ENCODE results near the gene CCDC90B.

Gene CCDC90B

GRCh38 chr11:83293457-83293774 lies 7.2 kb upstream of the CCDC90B start:
- Histone ChIP-seq H3K4me3 (no peak overlapping the region), H3K9ac (ENCODE audit: insufficient read length) (no peak overlapping the region), H3K27ac (no peak overlapping the region), H3K9me3 (ENCODE audit: low read depth, low read length) (no peaks in the 10 kb centered on the region), H3K36me3 (ENCODE audit: insufficient read depth, low read length) (no peaks in the 10 kb centered on the region)
- DNase-seq (ENCODE audit: low read depth, low spot score): no peak
- TF ChIP-seq EZH2 (IDR thresholded peaks at IDR 0.05) (no peak), FOXP2 (optimal IDR thresholded peaks at IDR 0.05; ENCODE audit: control extremely low read depth, extremely low read length, insufficient read depth) (no peak), POLR2AphosphoS5 (IDR thresholded peaks at IDR 0.05; ENCODE audit: borderline replicate concordance, low read depth, low read length) (no peak)

GRCh38 chr11:83292709-83293456 lies 6.7 kb upstream of the CCDC90B start:
- peak; percentile 56 for DNase-seq (ENCODE audit: low read depth, low spot score)
- H3K4me3 ChIP-seq: 0 out of 2 replicates have a peak overlapping the region, but pooled peaks have one; percentile 24
- TF ChIP-seq POLR2AphosphoS5 (IDR thresholded peaks at IDR 0.05; ENCODE audit: borderline replicate concordance, low read depth, low read length) (no peak), FOXP2 (optimal IDR thresholded peaks at IDR 0.05; ENCODE audit: control extremely low read depth, extremely low read length, insufficient read depth) (no peak), EZH2 (IDR thresholded peaks at IDR 0.05) (no peak)
- no peaks in the 10 kb centered on the region for H3K36me3 ChIP-seq (ENCODE audit: insufficient read depth, low read length)
- H3K9ac ChIP-seq (ENCODE audit: insufficient read length): peak overlapping the region; percentile 46
- no peaks in the 10 kb centered on the region for H3K9me3 ChIP-seq (ENCODE audit: low read depth, low read length)
- no peak overlapping the region for H3K27ac ChIP-seq

- H3K4me3 ChIP-seq: no peak overlapping the region
- no peak for DNase-seq (ENCODE audit: low read depth, low spot score)
- no peak overlapping the region for H3K27ac ChIP-seq
- H3K9me3 ChIP-seq (ENCODE audit: low read depth, low read length): no peaks in the 10 kb centered on the region
- H3K9ac ChIP-seq (ENCODE audit: insufficient read length): no peak overlapping the region
- no peaks in the 10 kb centered on the region for H3K36me3 ChIP-seq (ENCODE audit: insufficient read depth, low read length)
- TF ChIP-seq FOXP2 (optimal IDR thresholded peaks at IDR 0.05; ENCODE audit: control extremely low read depth, extremely low read length, insufficient read depth): no peak
- no peak for TF ChIP-seq EZH2 (IDR thresholded peaks at IDR 0.05)
- TF ChIP-seq POLR2AphosphoS5 (IDR thresholded peaks at IDR 0.05; ENCODE audit: borderline replicate concordance, low read depth, low read length): no peak
Observed at GRCh38 chr11:83287631-83288030, 1.5 kb upstream of the CCDC90B start.

- TF ChIP-seq POLR2AphosphoS5 (IDR thresholded peaks at IDR 0.05; ENCODE audit: borderline replicate concordance, low read depth, low read length) (no peak), FOXP2 (optimal IDR thresholded peaks at IDR 0.05; ENCODE audit: control extremely low read depth, extremely low read length, insufficient read depth) (no peak), EZH2 (IDR thresholded peaks at IDR 0.05) (no peak)
- Histone ChIP-seq H3K9me3 (ENCODE audit: low read depth, low read length) (no peaks in the 10 kb centered on the region), H3K36me3 (ENCODE audit: insufficient read depth, low read length) (peaks cover 2% of the 10 kb centered on the region), H3K27ac (peak overlapping the region; percentile 97), H3K4me3 (peak overlapping the region; percentile 95), H3K9ac (ENCODE audit: insufficient read length) (peak overlapping the region; percentile 97)
- DNase-seq (ENCODE audit: low read depth, low spot score): no peak
Observed at GRCh38 chr11:83285151-83285770, 906 bp downstream of the CCDC90B start.

GRCh38 chr11:83284501-83285150 lies 1.5 kb downstream of the CCDC90B start:
- Histone ChIP-seq H3K27ac (peak overlapping the region; percentile 97; the same call in 1 of the 2 replicates), H3K9ac (ENCODE audit: insufficient read length) (peak overlapping the region; percentile 97), H3K9me3 (ENCODE audit: low read depth, low read length) (no peaks in the 10 kb centered on the region), H3K36me3 (ENCODE audit: insufficient read depth, low read length) (peaks cover 9% of the 10 kb centered on the region), H3K4me3 (peak overlapping the region; percentile 95)
- no peak for DNase-seq (ENCODE audit: low read depth, low spot score)
- TF ChIP-seq EZH2 (IDR thresholded peaks at IDR 0.05): no peak
- no peak for TF ChIP-seq POLR2AphosphoS5 (IDR thresholded peaks at IDR 0.05; ENCODE audit: borderline replicate concordance, low read depth, low read length)
- no peak for TF ChIP-seq FOXP2 (optimal IDR thresholded peaks at IDR 0.05; ENCODE audit: control extremely low read depth, extremely low read length, insufficient read depth)

- H3K9ac ChIP-seq (ENCODE audit: insufficient read length): peak overlapping the region; percentile 31
- no peak for TF ChIP-seq POLR2AphosphoS5 (IDR thresholded peaks at IDR 0.05; ENCODE audit: borderline replicate concordance, low read depth, low read length)
- TF ChIP-seq FOXP2 (optimal IDR thresholded peaks at IDR 0.05; ENCODE audit: control extremely low read depth, extremely low read length, insufficient read depth): no peak
- no peak for TF ChIP-seq EZH2 (IDR thresholded peaks at IDR 0.05)
Observed at GRCh38 chr11:83282084-83282716, 4.0 kb downstream of the CCDC90B start.

GRCh38 chr11:83280256-83280655 lies 5.9 kb downstream of the CCDC90B start:
- Histone ChIP-seq H3K36me3 (ENCODE audit: insufficient read depth, low read length) (peaks cover 40% of the 10 kb centered on the region), H3K9ac (ENCODE audit: insufficient read length) (no peak overlapping the region), H3K9me3 (ENCODE audit: low read depth, low read length) (no peaks in the 10 kb centered on the region), H3K4me3 (no peak overlapping the region), H3K27ac (peak overlapping the region; percentile 55; the same call in 1 of the 2 replicates)
- TF ChIP-seq FOXP2 (optimal IDR thresholded peaks at IDR 0.05; ENCODE audit: control extremely low read depth, extremely low read length, insufficient read depth) (no peak), POLR2AphosphoS5 (IDR thresholded peaks at IDR 0.05; ENCODE audit: borderline replicate concordance, low read depth, low read length) (no peak), EZH2 (IDR thresholded peaks at IDR 0.05) (no peak)
- no peak for DNase-seq (ENCODE audit: low read depth, low spot score)

More at GRCh38 chr11:83282084-83282716, 4.0 kb downstream of the CCDC90B start:
- peak overlapping the region; percentile 77 for H3K27ac ChIP-seq
- no peak for DNase-seq (ENCODE audit: low read depth, low spot score)
- H3K9me3 ChIP-seq (ENCODE audit: low read depth, low read length): no peaks in the 10 kb centered on the region
- H3K4me3 ChIP-seq: peak overlapping the region; percentile 13
- peaks cover 30% of the 10 kb centered on the region for H3K36me3 ChIP-seq (ENCODE audit: insufficient read depth, low read length)

- no peak for DNase-seq (ENCODE audit: low read depth, low spot score)
- Histone ChIP-seq H3K4me3 (no peak overlapping the region), H3K9ac (ENCODE audit: insufficient read length) (no peak overlapping the region), H3K36me3 (ENCODE audit: insufficient read depth, low read length) (peaks cover 51% of the 10 kb centered on the region), H3K27ac (peak overlapping the region; percentile 52), H3K9me3 (ENCODE audit: low read depth, low read length) (no peaks in the 10 kb centered on the region)
- TF ChIP-seq POLR2AphosphoS5 (IDR thresholded peaks at IDR 0.05; ENCODE audit: borderline replicate concordance, low read depth, low read length) (no peak), EZH2 (IDR thresholded peaks at IDR 0.05) (no peak), FOXP2 (optimal IDR thresholded peaks at IDR 0.05; ENCODE audit: control extremely low read depth, extremely low read length, insufficient read depth) (no peak)
Observed at GRCh38 chr11:83278351-83278750, 7.8 kb downstream of the CCDC90B start.
